GM21515 (cell line): ENCODE data around the gene UBA52.
"Not testable (repeated sequence)": the region's sequence is repeated elsewhere in the genome, so short reads cannot be mapped to it uniquely, and the experiment has no call there.

Experiments
- ATAC-seq: cut with Tn5 transposase; IDR thresholded peaks from one replicate; pipeline ENCODE4 v1.9.1; 2021; ENCODE audit not compliant: unreplicated experiment

Gene UBA52

DNA sequence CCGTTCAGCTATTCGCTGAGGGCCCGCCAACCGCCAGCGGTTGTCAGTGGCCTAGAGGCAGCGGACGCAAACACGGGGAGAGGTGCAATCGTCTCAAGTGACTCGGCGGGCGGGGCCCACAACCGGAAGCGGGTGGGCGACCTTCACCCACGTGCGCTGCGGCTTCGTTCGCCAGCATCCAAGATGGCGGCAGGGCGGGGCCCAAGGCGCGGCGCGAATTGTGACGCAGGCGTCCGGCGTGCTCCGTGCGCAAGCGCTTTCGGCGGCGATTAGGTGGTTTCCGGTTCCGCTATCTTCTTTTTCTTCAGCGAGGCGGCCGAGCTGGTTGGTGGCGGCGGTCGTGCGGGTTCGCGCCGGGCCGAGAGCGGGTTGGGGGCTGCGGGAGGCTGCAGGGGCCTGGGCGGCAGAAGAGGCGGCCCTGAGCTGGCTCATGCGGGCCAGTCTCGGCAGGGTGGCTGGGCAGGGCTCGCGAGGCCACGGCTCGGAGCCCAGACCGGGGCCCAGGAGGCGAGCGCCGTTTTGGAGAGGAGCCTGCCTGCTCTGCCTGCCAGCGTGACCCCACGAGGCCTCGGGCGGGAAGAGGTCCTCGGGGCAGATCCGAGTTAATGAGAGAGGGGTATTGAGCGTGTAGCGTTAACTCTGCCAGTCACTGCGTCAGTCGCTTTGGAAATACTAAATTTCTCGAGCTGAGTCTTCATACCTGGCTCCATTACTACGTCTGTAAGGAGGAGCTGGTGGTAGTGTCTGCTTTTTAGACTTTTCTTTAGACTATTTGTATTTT, at the start of gene UBA52:
Gene UBA52 (plus strand): TSS at position 294 of the 781 bp plus-strand sequence. CDS start 1,444 bp downstream, outside the sequence.
- peak; percentile 81 for ATAC-seq

DNA sequence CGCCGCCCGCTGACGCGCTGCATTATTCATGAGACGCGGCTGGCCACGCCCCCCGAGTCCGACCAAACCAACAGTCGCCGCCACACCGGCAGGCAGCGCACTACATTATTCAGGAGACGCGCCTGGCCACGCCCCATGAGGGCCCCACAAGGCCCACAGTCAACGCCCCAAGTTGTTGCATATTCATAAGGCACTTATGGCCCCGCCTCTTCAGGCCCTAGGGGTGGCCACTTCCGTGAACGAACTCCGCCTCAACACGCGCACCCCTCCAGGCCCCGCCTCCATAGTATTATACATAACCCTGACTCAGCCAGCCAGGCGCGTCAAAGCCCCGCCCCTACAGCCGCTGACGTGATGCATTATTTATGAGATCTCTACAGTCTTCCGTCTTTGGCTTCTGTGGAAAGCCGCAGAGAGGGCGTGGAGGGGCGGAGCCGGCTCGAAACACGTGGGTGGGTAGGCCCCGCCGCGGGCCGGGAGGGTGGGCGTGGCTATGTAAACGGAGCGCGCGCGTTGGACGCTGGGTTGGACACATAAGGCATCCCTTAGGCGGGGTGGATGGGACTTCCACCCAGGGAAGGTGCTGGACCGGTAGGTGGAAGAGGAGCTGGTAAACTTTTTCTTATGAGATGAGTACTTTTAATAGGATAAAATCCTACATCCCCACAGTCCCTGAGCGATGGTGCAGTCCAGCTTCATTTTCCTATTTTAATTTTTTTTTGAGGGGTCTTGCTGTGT, 49.4 kb upstream of the UBA52 start:
- peak; percentile 84 for ATAC-seq

DNA sequence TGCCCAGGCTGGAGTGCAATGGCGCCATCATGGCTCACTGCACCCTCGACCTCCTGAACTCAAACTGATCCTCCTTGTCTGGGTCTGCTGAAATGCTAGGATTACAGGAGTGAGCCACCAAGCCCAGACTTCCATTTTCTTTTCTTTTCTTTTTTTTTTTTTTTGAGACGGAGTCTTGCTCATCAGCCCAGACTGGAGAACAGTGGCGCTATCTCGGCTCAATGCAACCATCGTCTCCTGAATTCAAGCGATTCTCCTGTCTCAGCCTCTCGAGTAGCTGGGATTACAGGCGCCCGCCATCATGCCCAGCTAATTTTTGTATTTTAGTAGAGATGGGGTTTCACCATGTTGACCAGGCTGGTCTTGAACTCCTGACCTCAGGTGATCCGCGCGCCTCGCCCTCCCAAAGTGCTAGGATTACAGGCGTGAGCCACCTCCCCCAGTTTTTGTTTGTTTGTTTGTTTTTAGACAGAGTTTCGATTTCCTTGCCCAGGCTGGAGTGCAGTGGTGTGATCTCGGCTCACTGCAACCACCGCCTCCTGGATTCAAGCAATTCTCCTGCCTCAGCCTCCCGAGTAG, 48.7 kb upstream of the UBA52 start:
- not testable (repeated sequence) for ATAC-seq

DNA sequence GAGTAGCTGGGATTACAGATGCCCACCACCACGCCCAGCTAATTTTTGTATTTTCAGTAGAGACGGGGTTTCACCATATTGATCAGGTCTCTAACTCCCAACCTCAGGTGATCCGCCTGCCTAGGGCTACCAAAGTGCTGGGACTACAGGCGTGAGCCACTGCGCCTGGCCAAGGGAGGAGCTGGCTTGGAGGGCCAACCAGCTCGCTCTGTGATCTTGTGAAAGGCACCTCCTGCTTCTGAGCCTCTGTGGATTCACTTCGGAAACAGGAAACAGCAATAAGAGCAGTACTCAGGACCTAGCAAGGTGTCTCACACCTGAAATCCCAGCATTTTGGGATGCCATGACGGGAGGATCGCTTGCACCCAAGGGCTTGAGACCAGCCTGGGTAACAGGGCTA, 47.8 kb upstream of the UBA52 start:
- no peak for ATAC-seq

DNA sequence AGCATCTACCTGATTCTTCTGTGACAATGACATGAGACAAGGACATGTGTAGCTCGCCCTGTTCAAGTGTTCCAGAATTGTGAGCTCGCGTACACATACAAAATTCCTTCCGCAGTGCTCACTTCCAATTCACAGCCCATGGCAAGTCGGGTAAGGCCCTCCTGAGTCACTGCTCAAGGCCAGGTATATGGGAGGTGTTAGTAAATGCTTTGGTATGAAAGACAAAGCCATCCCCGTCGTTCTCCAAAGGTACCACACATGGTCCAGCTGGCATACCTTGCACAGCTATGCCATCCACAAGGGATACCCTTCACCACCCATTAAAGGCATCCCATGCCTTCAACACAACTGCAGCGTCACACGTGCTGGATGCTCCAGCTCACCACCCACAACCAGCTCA, 45.3 kb upstream of the UBA52 start:
- ATAC-seq: no peak

DNA sequence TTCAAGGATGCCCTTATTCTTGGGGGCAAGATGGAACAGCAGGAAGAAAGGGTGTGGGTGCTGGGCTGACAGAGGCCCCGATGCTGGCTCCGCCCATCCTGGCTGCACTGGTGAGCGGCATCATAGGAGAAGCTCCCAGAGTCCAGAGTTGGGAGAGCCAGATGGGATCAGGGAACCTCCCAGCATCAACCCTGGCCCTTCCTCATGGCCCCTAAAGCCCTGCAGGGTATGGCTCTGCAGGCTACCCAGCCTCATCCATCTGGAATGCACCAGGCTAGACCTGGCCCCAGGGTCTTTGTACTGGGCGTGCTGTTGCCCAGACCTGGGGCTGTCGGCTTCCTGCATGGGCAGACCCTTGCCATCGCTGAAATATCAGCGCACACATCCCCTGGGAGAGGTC, 41.9 kb upstream of the UBA52 start:
- ATAC-seq: no peak

DNA sequence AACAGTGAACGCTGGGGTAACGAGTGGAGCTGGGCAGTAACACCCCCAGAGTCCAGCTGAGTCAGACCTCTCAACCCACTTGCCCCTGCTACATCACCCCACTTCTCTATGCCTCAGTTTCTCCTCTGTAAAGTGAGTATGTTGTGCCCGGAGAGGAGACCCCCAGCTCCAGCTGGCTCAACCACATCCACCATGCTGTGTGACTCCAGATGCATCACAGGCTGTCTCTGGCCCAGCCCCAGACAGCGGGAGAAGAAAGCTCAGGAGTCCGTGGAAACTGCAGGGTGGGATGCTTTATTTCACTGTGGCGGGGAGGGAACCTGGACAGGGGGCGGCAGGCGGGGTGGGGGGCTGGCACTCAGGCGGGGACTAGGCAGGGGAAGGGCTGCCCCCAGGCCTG, 40.2 kb upstream of the UBA52 start:
- no peak for ATAC-seq

DNA sequence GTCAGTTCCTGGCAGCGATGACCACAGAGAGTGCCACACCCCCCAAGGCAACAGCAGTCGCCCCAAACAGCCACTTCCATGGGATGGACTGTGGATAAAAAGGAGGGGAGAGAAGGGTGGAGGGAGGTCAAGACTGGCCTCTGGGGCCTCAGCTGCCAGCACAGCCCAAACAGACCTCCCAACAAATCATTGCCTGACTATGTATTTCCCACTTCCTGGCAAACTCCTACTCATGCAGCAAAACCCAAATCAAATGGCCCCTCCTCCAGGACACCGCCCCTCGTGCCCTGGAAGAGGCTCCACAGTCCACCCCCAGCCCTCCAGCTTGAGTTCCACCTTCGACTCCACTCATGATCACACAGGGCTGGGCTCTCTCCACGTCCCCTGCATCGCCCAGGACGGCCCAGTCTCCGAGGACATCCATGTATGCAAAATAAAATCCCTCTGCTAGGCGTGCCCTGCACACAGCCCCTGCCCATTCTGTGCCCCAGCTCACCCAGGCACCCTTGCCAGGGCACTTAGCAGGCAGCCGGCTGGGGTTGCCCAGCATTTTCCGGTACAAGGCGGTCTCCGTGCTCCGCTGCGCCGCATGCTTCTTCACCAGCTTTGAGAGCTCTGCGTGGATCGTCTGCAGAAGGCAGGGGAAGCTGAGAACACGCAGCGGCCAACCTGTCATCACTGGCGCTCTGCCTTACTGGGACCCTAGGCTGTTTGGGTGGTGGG, 39.3 kb upstream of the UBA52 start:
- no peak for ATAC-seq

DNA sequence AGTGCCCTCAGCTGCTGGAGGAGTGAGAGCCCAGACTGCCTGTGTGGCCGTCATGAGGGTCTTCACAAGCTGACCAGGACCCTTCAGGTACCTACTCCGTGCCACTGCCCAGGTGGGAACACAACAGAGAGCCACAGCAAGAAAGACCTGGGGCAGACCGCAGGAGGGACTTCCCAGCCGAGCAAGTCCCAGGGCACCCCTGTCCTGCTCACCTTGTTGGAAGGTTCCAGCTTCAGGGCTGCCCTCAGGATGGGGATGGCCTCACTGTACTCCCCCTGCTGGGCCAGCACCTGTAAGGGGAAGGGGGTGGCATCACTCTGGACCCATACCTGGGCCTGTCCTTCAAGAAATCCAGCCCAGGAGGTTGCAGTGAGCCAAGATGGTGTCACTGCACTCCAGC, 38.6 kb upstream of the UBA52 start:
- ATAC-seq: no peak

DNA sequence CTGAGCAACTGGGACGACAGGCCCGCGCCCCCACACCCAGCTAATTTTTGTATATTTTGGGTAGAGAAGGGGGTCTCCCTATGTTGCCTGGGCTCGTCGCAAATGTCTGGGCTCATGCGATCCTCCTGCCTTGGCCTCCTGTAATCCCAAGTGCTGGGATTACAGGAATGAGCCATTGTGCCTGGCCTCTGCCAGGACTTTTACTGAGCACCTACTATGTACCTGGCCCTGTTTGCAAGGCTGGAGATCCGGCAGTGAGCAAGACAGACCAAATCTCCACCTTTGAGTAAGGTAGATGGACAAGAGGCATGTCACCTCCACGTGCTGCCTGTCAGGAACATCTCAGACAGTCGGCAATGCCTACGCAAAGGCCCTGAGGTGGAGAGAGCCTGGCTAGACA, 35.2 kb upstream of the UBA52 start:
- ATAC-seq: no peak

DNA sequence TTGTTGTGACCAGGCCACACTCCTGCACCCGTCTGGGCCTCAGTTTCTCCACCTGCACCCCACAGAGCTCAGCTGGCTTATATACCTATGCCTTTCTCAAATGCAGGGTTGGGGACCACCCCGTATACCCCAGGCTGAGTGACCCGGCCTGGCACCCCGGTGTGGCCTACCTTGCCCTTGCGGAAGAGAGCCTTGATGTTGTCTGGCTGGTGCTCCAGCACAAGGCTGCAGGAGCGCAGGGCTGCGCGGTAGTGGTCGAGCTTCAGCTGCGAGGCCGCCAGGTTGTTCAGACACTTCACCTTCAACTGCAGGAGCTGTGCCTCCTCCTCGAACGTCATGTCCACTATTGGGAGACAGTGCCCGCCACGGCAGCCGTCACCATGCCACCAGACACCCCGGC, 34.2 kb upstream of the UBA52 start:
- no peak for ATAC-seq

DNA sequence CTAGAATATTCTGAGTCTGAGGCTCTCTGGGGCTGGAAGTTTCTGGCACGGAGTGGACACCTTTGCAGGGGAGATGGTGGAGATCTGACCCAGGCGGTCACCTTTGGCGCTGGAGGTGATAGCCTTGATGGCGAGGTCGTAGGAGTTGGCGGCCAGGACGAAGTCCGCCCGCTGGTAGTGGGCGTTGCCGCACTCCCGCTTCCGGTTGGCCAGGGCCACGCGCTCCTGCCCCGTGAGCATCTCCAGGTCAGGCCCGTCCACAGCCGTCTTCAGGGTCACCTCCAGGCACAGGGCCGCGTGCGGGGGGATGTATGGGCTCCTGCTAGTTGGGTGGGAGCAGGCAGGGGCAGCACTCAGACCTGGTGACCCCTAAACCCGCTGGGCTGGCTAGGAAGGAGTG, 33.5 kb upstream of the UBA52 start:
- ATAC-seq: no peak

DNA sequence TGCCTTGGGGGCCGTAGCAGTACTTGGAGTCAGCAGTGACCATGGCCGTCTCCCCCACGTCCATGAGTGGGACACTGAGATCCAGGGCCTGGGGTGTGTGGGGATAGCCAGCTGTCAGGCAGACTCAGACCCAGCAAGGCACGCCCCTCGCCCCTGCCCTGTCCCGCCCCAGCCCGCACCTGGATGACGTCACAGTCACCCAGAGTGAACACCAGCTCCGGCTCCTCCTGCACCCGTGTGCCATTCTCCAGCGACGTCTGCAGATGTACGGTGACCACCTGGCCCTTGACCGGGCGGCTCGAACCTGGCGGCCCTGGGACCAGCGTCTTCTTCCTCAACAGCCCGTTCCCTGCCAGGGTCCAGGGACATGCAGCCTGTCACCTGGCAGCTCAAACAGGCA, 32.3 kb upstream of the UBA52 start:
- ATAC-seq: no peak

DNA sequence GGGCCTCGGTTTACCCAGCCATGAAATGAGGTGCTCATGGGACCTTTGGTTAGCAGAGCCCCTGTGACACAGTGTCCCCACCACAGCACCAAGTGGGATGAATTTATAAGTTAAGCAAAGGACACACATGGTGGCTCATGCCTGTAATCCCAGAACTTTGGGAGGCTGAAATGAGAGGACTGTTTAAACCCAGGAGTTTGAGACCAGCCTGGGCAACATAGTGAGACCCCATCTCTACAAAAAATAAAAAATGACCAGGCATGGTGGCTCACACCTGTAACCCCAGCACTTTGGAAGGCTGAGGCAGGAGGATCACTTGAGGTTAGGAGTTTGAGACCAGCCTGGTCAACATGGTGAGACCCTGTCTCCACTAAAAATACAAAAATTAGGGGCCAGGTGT, 31.5 kb upstream of the UBA52 start:
- not testable (repeated sequence) for ATAC-seq

DNA sequence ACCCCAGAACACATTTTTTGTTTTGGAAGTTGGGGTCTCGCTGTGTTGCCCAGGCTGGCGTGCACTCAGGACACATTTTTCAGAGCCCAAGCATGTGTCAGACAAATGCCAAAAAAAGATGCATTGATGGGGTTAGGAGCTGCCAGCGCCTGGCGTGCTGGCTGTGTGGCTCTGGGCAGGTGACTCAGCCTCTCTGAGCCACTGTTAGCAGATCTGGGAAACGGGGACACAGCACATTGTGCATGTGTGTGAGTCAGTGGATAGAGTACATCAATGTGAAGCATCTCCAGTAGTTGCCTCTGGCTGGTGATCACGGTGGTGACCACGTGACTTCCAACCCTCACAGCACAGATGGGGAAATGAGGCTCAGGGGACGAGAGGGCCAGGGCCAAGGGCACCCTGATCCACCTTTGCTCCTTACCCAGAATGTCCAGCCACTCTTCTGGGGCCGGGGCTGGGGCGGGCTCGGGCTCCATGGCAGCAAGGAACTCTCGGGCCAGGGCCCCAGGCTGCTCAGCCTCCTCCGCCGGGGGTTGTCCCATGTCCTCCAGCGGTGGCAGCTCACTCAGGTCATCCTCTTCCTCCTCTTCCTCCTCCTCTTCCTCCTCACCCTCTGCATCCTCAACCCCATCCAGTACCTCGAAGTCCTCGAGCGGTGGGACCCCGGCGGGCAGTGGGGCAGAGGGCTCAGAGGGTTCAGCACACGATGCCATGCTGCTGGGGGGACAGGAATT, 30.2 kb upstream of the UBA52 start:
- no peak for ATAC-seq

DNA sequence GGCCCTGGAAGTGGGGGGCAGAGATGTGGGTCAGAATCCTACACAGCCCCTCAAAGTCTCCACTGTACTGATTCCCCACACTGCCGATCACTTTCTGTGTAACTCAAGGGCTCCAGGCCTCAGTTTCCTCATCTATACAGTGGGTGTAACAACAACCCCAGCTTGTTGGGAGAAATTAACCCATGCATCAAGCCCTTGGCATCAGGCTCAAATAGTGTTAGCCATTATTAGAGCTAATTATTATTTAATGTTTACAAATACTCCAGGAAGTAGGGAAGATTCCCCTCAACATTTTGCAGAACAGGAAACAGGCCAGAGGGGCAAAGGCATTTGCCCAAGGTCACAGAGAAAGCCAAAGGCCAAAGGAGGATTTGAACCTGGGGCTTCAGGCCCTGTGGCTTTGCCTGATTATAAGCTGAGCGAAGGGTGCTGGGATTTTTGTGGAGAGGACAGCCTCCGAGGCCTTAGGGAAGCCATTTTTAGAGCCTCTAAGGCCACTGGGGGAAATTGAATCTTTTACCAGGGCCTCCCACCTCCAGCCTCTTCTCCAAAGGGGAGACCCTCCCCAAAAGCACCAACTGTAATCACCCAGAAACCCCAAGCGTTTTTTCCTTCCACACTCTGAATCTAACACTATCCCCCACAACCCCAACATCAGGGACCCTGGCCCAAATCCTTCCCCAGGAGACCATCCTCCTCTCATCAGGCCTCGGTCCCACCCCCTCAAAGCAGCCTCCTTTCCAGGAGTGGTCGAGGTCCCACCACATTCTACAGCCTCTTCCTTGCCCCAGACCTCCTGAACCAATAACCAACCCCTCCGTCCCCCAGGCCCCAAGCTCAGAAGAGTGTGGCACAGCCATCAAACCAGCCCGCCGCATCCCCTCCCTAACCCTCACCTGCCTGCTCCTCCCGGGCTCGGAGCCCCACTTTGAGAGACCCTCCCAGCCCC, 29.4 kb upstream of the UBA52 start:
- ATAC-seq: no peak

DNA sequence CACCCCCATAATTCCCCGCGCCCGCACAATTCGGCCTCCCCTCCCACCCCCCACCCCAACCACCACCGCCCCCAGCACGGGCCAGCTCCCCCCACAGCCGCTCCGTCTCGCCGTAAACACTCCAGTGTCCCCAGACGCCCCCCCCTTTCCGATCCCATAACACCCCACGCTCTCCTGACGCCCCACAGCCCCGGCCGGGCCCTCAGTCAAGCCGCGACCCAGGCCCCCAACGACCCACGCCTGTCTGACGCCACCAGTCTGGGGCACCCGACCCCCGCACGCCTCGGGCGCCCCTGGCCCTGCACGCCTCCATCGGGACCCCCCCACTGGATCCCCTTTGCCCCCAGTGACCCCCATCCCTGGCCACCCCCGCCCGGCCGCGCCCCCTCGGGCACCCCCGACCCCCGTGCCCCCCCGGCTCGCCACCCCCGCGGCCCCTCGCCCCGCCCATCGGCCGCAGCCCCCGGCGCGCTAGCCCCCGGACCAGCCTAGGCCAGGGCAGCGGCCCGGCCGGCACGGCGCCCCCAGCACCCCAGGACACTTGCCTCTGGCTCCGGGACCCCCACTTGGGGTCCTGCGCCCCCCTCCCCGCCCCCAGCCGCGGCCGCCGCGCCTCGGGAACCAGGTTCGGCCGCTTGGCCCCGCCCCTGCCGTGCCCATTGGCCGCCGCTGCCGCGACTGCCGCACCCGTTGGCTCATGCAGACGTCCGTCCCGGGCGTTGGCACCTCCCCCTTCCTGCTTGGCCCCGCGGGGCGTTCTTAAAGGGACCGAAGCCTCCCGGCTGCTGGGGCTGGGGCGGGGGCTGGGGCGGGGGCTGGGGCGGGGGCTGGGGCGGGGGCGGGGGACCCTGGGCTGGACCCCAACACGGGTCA, 28.5 kb upstream of the UBA52 start, which contains the start of gene FKBP8:
Gene FKBP8 (minus strand): TSS at position 633 of the 873 bp plus-strand sequence. CDS start 1,603 bp downstream, outside the sequence.
- ATAC-seq: peak; percentile 89

DNA sequence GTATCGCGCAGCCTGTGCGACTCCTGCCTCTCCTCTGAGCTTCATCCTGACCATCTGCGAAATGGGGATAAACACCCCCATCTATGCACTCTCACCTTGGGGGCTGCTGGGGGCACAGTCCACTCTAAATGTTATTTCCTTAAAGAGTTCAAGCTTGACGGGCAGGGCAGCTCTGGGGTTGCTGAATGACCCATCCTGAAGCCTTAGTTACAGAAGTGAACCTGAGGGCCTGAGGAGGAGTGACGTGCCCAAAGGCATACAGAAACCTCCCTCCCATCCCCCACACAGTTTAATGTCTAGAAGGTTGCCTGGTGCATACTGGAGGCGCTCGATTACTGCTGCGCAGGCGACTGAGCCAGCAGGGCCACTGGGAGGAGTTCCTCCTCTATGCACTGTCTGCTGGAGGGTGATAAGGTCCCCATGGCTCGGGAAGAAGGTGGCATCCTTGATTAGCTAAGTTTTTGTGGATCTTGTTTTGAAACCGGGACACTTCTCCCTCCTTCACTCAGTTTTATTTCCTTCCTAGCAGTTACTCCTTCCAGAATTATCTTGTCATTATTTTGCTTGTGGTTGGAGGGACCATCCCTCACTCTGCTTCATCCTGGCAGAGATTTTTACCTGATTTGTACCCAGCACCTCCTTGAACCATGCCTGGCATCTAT, 27.7 kb upstream of the UBA52 start:
- peak; percentile 47 for ATAC-seq
